CD4-positive, alpha-beta T cell treated with Interleukin-6 at 100 ng/mL for 8 hours (primary cell): ENCODE data around the gene CKMT1B.
"Not testable (repeated sequence)": the region's sequence is repeated elsewhere in the genome, so short reads cannot be mapped to it uniquely, and the experiment has no call there.

ENCODE experiments used
- DNase-seq: peaks from one replicate; pipeline ENCODE4 v3.0.0-alpha.2; 2020; ENCODE audit warnings: mixed read lengths, low spot score

The CKMT1B gene

DNA sequence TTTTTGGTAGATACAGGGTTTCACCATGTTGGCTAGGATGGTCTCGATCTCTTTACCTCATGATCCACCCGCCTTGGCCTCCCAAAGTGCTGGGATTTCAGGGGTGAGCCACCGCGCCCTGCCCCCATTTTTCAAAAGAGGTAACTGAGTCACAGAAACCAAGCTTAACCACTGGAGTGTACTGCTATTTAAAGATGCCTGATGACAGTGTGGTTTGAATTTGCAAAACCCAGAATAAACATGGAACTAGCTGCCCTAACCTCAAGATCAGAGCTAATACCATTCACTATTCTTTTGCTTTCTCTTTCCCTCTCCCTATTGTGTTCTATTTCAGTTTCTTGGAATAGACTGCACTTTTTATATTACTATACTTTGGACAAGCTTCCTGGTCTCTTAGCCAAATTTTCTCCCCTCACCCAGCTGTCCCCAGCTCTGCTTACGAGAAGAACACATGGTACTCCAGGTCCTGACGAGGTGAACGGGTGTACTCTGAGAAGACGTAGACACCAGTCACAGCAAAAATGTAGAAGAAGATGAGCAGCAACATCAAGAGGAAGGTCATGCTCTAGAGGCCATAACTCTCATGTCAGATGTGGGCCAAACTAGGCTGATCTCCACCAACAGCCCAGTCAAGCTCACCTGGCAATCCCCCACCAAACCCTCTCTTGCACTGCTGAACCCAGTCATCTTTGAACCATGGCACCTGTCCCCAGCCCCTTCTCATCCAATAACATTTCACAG, 44.8 kb downstream of the CKMT1B start:
- DNase-seq: not testable (repeated sequence)
